Limb (tissue), 2 donors: ENCODE results near the gene VAC14.
"Not testable (repeated sequence)": the region's sequence is repeated elsewhere in the genome, so short reads cannot be mapped to it uniquely, and the experiment has no call there.

ENCODE experiments used
- DNase-seq, 2 donors: peaks; one replicate each; pipeline ENCODE4 v3.0.0-alpha.2; 2016; ENCODE audit errors: extremely low spot score in 2 of 2

The VAC14 gene

GRCh38 chr16:70647441-70648359, 153.3 kb downstream of the VAC14 start:
- no peak for DNase-seq

GRCh38 chr16:70646260-70647241, 154.4 kb downstream of the VAC14 start, which contains the start of gene IL34:
IL34 (plus strand) TSS chr16:70646559; CDS start chr16:70646948, 389 bp downstream.
- DNase-seq: peak; percentile 43 to 68

GRCh38 chr16:70644763-70645597, 156.0 kb downstream of the VAC14 start:
- no peak for DNase-seq

GRCh38 chr16:70643264-70643663, 157.7 kb downstream of the VAC14 start:
- not testable (repeated sequence) for DNase-seq

GRCh38 chr16:70642633-70643032, 158.3 kb downstream of the VAC14 start:
- DNase-seq: no peak

- no peak for DNase-seq
Observed at GRCh38 chr16:70638814-70639792, 161.9 kb downstream of the VAC14 start.
